Measurements from ENCODE around the gene KMO.

DNA sequence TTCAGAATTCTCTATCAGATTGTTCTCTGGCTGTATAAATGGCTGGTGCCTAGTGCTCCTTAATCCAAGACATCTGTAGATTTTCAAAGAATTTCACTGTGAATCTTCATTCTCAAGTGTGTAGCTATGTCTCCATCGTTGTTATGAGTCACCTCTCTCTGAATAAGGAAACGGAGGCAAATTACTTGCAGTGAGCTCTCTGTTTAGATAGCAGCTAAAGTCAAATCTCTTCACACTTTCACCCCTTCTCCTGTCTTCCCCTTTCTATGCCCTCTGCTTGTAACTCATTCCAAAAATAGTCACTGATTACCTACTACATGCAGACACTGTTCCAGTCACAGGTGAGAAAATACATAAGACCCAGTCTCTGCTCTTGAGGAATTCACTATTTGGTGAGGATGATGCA is 68.3 kb downstream of the KMO start:
- TF ChIP-seq, protein P1, sequence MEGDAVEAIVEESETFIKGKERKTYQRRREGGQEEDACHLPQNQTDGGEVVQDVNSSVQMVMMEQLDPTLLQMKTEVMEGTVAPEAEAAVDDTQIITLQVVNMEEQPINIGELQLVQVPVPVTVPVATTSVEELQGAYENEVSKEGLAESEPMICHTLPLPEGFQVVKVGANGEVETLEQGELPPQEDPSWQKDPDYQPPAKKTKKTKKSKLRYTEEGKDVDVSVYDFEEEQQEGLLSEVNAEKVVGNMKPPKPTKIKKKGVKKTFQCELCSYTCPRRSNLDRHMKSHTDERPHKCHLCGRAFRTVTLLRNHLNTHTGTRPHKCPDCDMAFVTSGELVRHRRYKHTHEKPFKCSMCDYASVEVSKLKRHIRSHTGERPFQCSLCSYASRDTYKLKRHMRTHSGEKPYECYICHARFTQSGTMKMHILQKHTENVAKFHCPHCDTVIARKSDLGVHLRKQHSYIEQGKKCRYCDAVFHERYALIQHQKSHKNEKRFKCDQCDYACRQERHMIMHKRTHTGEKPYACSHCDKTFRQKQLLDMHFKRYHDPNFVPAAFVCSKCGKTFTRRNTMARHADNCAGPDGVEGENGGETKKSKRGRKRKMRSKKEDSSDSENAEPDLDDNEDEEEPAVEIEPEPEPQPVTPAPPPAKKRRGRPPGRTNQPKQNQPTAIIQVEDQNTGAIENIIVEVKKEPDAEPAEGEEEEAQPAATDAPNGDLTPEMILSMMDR (IDR thresholded peaks at IDR 0.05): no peak
- TF ChIP-seq POLR2A (IDR thresholded peaks at IDR 0.05) (no peak), POLR2AphosphoS5 (IDR thresholded peaks at IDR 0.05) (no peak)
